ENCODE data around the gene AP1B1. TPM values are rescaled to one million over a fixed set of nuclear protein-coding genes. Genes with fewer than 3 reads are reported as not detected.

AP1B1 gene
- total and polyA plus RNA-seq, 4 donors, result 32.7 to 97.9 (median 50.0) TPM

DNA sequence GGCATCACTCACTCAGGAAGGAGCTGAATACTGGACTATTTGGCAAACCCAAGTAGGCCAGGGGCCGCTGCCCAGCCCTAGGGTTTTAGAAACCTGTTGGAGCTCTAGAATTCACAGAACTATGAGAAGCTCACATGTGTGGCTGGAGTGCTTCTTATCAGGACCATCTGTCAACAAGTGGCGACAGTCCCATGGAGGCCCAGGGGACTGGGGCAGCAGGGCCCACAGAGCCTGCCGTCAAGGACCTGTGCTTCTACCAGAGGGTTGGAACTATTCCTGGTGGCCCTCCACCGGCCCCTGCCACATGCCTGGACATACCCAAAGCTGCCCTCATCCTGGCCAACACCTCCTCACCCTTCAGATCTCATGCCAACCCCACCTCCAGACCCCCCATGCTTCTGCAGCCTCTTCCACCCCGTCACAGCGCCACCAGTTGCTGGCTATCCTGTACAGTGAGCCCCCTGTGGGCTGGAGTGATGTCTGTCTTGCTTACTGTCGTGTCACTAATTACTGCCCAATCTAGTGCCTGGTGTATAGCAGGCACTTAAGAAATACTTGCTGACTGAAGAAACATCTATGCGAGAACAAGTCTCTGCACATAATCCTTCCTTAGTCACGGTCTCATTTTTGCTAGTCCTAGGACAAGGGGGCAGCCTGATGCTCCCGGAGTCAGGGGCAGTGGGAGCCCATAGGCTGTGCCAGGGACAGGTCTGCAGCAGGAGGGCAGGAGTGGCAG lies 45.6 kb downstream of the AP1B1 start:
- Histone ChIP-seq H3K4me3 (no peak overlapping the region), H3K9me3 (ENCODE audit: control insufficient read depth in 4 of 4, insufficient read depth in 3 of 4, low read length in 3 of 4) (no peaks in the 10 kb centered on the region), H3K27me3 (ENCODE audit: control insufficient read depth in 3 of 3, insufficient read depth in 3 of 3, low read length in 2 of 3) (no peaks in the 10 kb centered on the region), H3K4me1 (ENCODE audit: control insufficient read depth in 5 of 5, insufficient read depth in 5 of 5, low read length in 5 of 5) (peaks cover 0 to 6% (median 0%) of the 10 kb centered on the region in 5 donors), H3K9ac (ENCODE audit: insufficient read depth in 1 of 2, low read length in 2 of 2) (no peak overlapping the region), H3K27ac (ENCODE audit: low read depth in 1 of 2, low read length in 1 of 2) (peak overlapping the region in 1 of 2 donors; percentile 16), H3K36me3 (ENCODE audit: control insufficient read depth in 4 of 4, insufficient read depth in 4 of 4, low read length in 4 of 4) (peaks cover 14 to 72% (median 29%) of the 10 kb centered on the region in 4 donors)
- DNase-seq (peak in 2 of 3 donors; percentile 18 to 46), ATAC-seq (ENCODE audit: insufficient read depth, low FRiP score) (no peak)
- 72 to 76% methylated on average over 10 of the region's 10 CpGs for WGBS, 2 donors
- TF ChIP-seq, protein P1, sequence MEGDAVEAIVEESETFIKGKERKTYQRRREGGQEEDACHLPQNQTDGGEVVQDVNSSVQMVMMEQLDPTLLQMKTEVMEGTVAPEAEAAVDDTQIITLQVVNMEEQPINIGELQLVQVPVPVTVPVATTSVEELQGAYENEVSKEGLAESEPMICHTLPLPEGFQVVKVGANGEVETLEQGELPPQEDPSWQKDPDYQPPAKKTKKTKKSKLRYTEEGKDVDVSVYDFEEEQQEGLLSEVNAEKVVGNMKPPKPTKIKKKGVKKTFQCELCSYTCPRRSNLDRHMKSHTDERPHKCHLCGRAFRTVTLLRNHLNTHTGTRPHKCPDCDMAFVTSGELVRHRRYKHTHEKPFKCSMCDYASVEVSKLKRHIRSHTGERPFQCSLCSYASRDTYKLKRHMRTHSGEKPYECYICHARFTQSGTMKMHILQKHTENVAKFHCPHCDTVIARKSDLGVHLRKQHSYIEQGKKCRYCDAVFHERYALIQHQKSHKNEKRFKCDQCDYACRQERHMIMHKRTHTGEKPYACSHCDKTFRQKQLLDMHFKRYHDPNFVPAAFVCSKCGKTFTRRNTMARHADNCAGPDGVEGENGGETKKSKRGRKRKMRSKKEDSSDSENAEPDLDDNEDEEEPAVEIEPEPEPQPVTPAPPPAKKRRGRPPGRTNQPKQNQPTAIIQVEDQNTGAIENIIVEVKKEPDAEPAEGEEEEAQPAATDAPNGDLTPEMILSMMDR (IDR thresholded peaks at IDR 0.05; ENCODE audit: control extremely low read depth, extremely low read depth), result no peak

- Histone ChIP-seq H3K27me3 (ENCODE audit: control insufficient read depth in 3 of 3, insufficient read depth in 3 of 3, low read length in 2 of 3) (no peaks in the 10 kb centered on the region), H3K27ac (ENCODE audit: low read depth in 1 of 2, low read length in 1 of 2) (no peak overlapping the region), H3K4me3 (no peak overlapping the region), H3K4me1 (ENCODE audit: control insufficient read depth in 5 of 5, insufficient read depth in 5 of 5, low read length in 5 of 5) (peaks cover 0 to 6% (median 0%) of the 10 kb centered on the region in 5 donors), H3K36me3 (ENCODE audit: control insufficient read depth in 4 of 4, insufficient read depth in 4 of 4, low read length in 4 of 4) (peaks cover 11 to 72% (median 29%) of the 10 kb centered on the region in 4 donors), H3K9ac (ENCODE audit: insufficient read depth in 1 of 2, low read length in 2 of 2) (no peak overlapping the region), H3K9me3 (ENCODE audit: control insufficient read depth in 4 of 4, insufficient read depth in 3 of 4, low read length in 3 of 4) (no peaks in the 10 kb centered on the region)
- WGBS, 2 donors, result 50 to 81% methylated on average over 6 of the region's 6 CpGs
- DNase-seq (no peak), ATAC-seq (ENCODE audit: insufficient read depth, low FRiP score) (no peak)
- TF ChIP-seq, protein P1 (IDR thresholded peaks at IDR 0.05; ENCODE audit: control extremely low read depth, extremely low read depth), result no peak
Measured at GRCh38 chr22:29342177-29342576, 46.2 kb downstream of the AP1B1 start.

DNA sequence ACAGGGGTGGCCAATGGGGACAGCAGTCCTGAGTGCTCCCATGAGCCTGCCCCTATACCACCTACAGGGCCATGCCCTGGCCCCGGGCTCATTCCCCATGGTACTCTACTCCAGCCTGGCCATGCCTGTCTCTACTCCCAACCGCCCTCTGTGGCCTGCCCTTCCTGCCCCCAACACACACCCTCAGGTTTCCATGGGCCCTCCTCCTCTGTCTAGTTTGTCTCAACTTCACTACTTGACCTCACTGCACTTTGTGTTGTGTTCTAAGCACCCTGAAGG lies 46.6 kb downstream of the AP1B1 start:
- TF ChIP-seq, protein P1 (IDR thresholded peaks at IDR 0.05; ENCODE audit: control extremely low read depth, extremely low read depth), result no peak
- Histone ChIP-seq H3K9ac (ENCODE audit: insufficient read depth in 1 of 2, low read length in 2 of 2) (no peak overlapping the region), H3K4me1 (ENCODE audit: control insufficient read depth in 5 of 5, insufficient read depth in 5 of 5, low read length in 5 of 5) (peaks cover 0 to 6% (median 0%) of the 10 kb centered on the region in 5 donors), H3K4me3 (no peak overlapping the region), H3K27ac (ENCODE audit: low read depth in 1 of 2, low read length in 1 of 2) (no peak overlapping the region), H3K9me3 (ENCODE audit: control insufficient read depth in 4 of 4, insufficient read depth in 3 of 4, low read length in 3 of 4) (no peaks in the 10 kb centered on the region), H3K36me3 (ENCODE audit: control insufficient read depth in 4 of 4, insufficient read depth in 4 of 4, low read length in 4 of 4) (peaks cover 8 to 72% (median 28%) of the 10 kb centered on the region in 4 donors), H3K27me3 (ENCODE audit: control insufficient read depth in 3 of 3, insufficient read depth in 3 of 3, low read length in 2 of 3) (no peaks in the 10 kb centered on the region)
- DNase-seq (no peak), ATAC-seq (ENCODE audit: insufficient read depth, low FRiP score) (no peak)
- WGBS, 2 donors, result 90 to 100% methylated on average over 2 of the region's 2 CpGs
